T-helper 1 cell (primary cell): ENCODE measurements around the gene NTRK3.

Source experiments
- DNase-seq, 5 donors: peaks; one replicate each; pipeline ENCODE4 v3.0.0-alpha.2; 2012 to 2020

NTRK3 gene

GRCh38 chr15:87971076-87971475, 285.5 kb downstream of the NTRK3 start:
- DNase-seq = no peak

DNA sequence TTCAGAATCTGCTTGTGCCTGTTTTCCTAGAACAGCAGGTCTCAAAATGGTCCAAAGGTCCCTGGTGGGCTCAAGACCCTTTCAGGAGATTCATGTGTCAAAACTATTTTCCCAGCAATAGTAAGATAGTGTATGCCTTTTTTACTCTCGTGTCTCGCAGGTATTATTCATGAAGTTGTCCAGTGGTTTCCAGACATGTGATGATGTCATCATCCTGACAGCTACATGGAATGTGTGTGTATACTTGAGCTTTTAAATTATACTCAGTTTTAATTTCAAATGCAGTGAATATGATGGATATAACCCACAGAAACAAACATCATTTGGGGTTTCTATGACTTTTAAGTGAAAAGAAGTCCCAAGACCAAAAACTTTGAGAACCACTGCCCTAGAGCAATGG, 288.6 kb downstream of the NTRK3 start:
- DNase-seq = no peak

- DNase-seq = no peak
These were observed 291.2 kb downstream of the NTRK3 start for GRCh38 chr15:87965304-87965703.

DNA sequence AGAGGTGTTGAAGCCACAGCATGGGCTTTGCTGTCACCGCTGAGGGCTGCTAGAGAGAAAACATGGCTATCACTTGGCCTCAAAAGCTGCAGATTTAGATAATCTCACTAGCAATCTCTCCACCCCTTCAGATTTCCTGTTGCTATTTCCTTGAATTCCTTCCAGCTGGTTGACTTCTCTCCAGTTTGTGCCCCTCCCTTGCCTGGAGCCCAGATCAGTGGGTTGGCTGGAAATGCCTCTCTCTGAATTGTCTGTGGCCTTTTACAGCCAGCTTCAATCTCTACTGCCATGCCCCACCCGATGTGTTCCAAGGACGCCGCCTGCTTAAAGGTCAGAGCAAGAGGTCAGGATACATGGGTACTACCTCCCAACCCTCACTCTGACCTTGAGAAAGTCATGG, 294.1 kb downstream of the NTRK3 start:
- DNase-seq = no peak

GRCh38 chr15:87961851-87962420, 294.6 kb downstream of the NTRK3 start:
- DNase-seq = no peak

DNA sequence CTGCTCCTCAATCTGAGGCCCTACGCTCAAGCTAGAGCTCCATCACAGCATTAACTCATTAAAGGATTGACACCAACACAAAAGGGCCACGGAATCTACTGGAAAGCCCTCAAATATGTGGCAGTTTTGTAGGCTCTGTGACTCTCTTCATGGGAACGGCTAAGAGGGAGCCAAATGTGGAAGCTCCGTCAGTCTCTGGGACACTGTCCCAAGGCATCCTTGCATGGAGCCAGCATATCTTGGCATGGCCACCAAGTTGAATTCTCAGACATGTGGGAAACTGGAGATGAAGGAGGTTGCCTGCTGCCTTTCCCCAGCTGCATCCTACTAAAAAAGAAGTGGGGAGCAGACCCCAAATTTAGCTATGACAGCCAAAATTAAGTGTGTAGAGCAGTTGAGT, 296.9 kb downstream of the NTRK3 start:
- no peak for DNase-seq

GRCh38 chr15:87959080-87959479, 297.5 kb downstream of the NTRK3 start:
- no peak for DNase-seq

- no peak for DNase-seq
These were observed 301.1 kb downstream of the NTRK3 start for GRCh38 chr15:87955284-87955909.

DNA sequence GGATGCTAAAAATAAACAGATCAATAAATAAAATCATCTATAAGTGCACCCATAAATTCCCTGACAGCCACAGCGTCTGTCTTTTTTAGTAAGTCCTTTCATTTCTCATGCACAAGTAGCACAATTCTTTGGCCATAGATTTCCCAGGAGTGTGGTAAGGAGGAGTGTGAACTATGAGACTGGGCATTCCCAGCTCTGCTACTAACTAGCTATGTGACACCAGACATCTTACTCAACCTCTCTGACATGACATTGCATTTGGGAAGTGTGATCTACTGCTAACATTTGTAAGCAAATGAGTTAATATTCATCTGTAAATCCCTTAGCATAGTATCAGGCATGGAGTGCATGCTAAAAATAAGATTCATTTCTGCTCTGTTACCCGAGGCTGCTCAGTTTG, 301.7 kb downstream of the NTRK3 start:
- no peak for DNase-seq

GRCh38 chr15:87952736-87953287, 303.7 kb downstream of the NTRK3 start:
- no peak for DNase-seq

DNA sequence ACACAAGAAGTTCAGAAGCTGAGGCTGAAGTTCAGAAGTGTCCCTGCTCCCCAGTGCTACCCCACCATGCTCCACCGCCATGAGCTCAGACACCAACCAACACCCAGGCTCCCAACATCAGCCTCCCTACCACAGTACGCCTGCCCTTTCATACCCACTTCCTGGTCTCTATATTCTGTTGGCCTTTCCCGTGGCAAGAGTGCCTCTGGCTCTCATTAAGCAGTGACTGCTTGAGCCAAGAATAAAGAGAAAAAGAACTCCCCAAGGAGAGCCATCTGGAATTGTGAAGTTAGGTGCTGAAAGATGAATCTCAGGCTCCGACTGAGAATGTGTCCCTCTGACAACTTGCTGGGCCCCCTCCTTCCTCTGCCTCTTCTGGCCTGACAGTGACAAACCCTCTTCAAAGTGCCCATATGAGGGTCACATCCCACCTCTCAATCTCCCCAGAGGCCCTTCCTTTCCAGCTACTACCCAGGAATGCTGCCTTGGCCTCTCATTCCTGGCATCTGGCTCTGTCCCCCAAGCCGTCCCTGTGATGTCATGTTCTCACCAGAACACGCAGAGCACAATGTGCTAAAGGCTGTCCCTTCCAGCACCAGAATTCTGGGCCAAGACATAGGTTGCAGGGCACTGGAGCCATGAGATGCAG, 306.8 kb downstream of the NTRK3 start:
- no peak for DNase-seq

DNA sequence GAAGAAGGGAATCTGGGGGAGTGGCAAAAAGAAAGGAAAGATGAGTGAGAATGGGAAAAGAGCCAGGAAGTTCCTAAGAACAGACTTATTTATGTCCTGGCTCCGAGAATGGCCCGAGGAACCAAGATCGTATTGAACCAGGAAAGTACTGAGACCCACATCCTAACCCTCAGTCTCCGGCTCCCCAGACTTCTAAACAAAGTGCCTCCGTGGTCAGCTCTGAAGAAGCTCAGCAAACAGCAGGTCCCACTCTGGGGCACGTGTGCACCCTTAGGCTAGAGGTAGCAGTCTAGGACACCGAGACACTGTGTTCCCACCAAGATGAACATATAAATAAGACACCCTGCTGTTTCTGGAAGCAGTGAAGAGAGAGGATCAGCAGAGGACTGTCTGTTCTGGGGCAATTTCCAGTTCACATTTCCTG, 307.4 kb downstream of the NTRK3 start:
- DNase-seq = no peak

DNA sequence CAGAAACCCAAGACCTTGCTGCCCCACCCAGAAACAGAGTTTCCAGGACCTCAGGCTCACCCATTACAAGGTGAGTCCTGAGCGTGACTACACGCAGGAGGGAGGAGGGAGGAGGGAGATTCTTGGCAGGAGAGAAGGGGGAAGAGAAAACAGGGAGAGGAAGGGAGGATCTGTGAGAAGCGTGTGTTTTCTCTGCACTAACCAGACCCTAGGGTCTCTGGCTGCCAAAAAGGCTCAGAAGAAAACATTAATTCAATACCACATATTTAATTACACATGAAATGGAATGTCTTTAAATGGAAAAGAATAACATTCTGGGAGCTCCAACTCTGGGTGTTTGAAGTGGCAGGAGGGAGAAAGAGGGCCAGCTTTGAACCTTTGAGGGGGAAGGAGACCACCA, 309.0 kb downstream of the NTRK3 start:
- no peak for DNase-seq

- no peak for DNase-seq
These were observed 311.3 kb downstream of the NTRK3 start for GRCh38 chr15:87945246-87945645.

GRCh38 chr15:87944691-87945090, 311.8 kb downstream of the NTRK3 start:
- DNase-seq = no peak

DNA sequence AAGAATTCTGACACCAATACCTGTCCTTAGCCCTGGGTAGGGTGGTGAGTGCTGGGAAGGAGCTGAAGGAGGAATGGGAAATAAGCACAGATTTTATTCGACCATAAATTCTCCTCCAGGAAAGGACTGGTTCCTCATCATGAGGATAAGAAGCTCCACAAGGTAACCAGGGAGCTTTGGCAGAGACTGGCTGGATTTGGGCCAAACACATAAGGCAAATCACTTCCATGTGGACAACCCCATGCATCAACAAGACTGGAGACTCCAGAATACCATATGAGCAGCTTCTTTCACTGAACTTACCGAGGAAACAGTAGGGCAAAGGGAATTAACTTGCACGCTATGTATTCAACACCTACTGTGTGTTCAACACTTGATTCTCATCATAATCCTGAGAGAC, 312.5 kb downstream of the NTRK3 start:
- DNase-seq = no peak

DNA sequence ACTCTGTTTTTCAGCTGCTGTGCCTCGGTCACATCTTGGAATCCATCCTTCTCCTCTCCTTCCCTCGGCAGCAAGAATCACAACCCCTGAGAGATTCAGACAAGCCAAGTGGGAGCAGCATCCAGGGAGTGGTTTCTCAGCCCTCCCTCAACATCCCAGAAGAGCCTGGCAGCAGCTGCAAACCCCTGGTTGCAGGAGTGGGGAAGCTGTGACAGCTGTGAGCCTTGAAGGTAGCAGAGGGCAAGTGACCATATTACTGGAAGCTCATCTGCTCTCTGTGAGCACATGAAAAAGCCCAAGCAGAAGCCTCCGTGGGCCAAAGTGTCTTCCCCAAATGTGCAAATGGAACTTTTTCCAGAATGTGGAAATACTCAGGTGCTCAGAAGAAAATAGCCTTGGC, 312.9 kb downstream of the NTRK3 start:
- DNase-seq = no peak

DNA sequence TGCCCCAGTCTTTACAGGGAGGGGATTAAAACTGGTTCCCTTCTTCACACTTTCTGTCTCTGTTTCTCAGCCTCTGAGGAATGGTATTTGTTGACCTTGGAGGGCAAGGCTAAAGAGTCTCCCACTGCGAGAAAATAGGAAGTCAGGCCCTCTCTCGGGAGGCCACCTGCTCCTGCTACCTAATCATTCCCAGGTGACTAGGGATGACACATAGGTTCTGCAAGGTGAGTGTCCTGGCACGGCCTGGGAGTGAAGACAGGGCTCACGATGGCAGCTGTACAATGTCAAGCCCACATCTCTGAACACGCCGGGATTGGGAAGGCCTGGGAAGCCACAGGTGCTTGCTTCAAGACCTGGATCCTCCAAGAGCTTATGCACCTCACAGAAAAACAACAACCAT, 314.2 kb downstream of the NTRK3 start:
- DNase-seq = no peak

DNA sequence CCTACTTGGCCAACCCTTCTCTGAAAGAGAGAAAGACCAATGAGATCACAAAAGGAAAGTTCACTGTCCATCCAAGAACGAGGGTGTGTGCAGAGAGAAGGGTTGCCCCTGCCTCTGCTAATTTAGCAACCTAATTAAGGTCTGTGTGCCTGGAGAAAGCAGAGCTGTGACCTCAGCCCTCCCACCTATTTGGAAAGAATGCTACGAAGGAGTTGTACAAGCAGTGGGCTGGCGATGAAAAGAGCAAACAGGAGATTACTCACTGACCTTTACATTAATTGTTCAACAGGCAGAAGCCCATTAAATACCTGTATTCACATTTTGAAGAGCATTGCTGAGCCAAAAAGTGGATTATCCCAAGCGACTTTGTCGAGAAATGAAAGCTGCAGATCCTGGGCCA, 314.9 kb downstream of the NTRK3 start:
- DNase-seq = no peak

- DNase-seq = no peak
These were observed 315.8 kb downstream of the NTRK3 start for GRCh38 chr15:87940768-87941167.

DNA sequence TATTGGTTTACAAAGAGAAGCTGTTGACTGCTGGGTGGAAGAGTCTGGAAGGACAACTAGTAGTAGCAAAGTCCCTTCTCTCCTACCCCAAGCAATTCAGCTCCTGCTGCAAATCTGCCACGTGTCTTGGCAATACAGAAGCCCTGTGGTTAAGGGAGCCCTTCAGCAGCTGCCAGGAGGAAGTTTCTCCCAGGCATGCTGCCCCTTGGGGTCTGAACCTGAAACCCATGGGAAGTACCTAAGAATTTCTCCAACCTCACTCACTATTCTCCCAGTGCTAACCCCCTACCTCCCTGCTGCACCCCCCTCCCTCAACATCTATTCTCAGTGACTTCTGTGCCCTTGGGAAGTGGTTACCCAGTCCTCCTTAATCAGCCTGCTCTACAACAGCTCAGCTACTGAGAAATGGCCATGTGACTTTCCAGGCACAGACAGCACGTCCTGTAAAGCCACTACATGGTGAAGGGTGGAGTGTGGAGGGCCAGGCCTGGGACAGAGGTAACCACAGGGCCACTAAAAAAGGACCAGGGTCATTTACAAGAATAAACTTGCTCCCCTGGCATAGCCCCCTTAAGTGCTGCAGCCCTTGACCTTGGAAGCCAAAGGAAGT, 316.6 kb downstream of the NTRK3 start:
- DNase-seq = no peak

DNA sequence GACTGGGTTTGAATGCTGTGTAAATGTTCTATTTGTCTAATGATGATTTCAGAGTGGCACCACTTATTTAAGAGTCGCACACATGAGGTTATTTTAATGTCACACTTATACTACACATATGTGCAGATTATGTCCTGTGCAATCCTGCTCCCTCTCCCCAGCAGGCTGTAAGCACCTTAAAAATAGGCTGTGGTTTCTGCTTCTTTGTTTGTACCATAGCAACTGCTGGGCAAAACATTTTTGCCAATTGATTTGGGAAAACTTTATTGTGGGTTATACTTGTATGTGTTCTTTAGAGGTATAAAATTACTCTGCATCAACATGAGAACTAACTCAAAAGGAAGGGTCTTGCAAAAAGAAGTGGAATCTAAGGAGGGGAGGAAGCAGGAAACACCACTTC, 318.5 kb downstream of the NTRK3 start:
- no peak for DNase-seq

- DNase-seq = no peak
These were observed 321.0 kb downstream of the NTRK3 start for GRCh38 chr15:87935583-87935982.

- no peak for DNase-seq
These were observed 325.0 kb downstream of the NTRK3 start for GRCh38 chr15:87931584-87931983.
